Neuronal stem cell (in vitro differentiated cells): ENCODE results near the gene POLR1G.

Experiments used
- DNase-seq: peaks from one replicate; pipeline ENCODE4 v3.0.0-alpha.2; 2013; ENCODE audit warnings: low spot score
- H2AFZ ChIP-seq: one replicate; pipeline ENCODE4 v1.6.1; 2013; ENCODE audit warnings: mild to moderate bottlenecking, low read length, inconsistent platforms
- H2AK5ac ChIP-seq: 2 replicates; pipeline ENCODE4 v1.6.1; 2013; ENCODE audit warnings: low read depth, mild to moderate bottlenecking, inconsistent platforms, low read length, moderate library complexity, mixed read lengths
- H2BK120ac ChIP-seq: 2 replicates; pipeline ENCODE4 v1.6.1; 2013; ENCODE audit warnings: low read depth, mild to moderate bottlenecking, inconsistent platforms, low read length, moderate library complexity, mixed read lengths
- H2BK12ac ChIP-seq: one replicate; pipeline ENCODE4 v1.6.1; 2013; ENCODE audit warnings: low read length, inconsistent platforms
- H2BK15ac ChIP-seq: 2 replicates; pipeline ENCODE4 v1.6.1; 2013; ENCODE audit warnings: mild to moderate bottlenecking, low read length, inconsistent platforms, mixed read lengths
- H2BK5ac ChIP-seq: one replicate; pipeline ENCODE4 v1.6.1; 2013; ENCODE audit warnings: inconsistent platforms, mild to moderate bottlenecking, low read length, moderate library complexity
- H3K14ac ChIP-seq: one replicate; pipeline ENCODE4 v1.6.1; 2013; ENCODE audit warnings: low read length, inconsistent platforms
- H3K18ac ChIP-seq: 2 replicates; pipeline ENCODE4 v1.6.1; 2013; ENCODE audit warnings: low read length, inconsistent platforms
- H3K23ac ChIP-seq: 2 replicates; pipeline ENCODE4 v1.6.1; 2013; ENCODE audit warnings: low read depth, mild to moderate bottlenecking, mixed read lengths, low read length, inconsistent platforms; ENCODE audit not compliant: poor library complexity
- H3K27ac ChIP-seq: replicated peaks from 3 replicates; pipeline ENCODE4 v1.5.1; 2013; ENCODE audit warnings: low read length, inconsistent platforms
- H3K27me3 ChIP-seq, 3 experiments: 2 replicates each; pipeline ENCODE4 v1.6.1; 2013; ENCODE audit warnings: low read length in 3 of 3, mild to moderate bottlenecking in 2 of 3, inconsistent platforms in 1 of 3, low read depth in 1 of 3, mixed read lengths in 1 of 3, moderate library complexity in 1 of 3; ENCODE audit not compliant: control insufficient read depth in 3 of 3, insufficient read depth in 3 of 3
- H3K36me3 ChIP-seq, 2 donors: replicated peaks in 1 of 2; 2 replicates each; pipeline ENCODE4 v1.6.1; 2013; ENCODE audit warnings: low read length in 2 of 2; ENCODE audit not compliant: control insufficient read depth in 2 of 2, insufficient read depth in 2 of 2
- H3K4ac ChIP-seq: 2 replicates; pipeline ENCODE4 v1.6.1; 2013; ENCODE audit warnings: inconsistent platforms, mild to moderate bottlenecking, low read length, moderate library complexity
- H3K4me1 ChIP-seq, 2 donors: 1 replicate in 1 of 2; 2 replicates in 1 of 2; pipeline ENCODE4 v1.6.1; 2013; ENCODE audit warnings: low read length in 2 of 2, low read depth in 1 of 2; ENCODE audit not compliant: control insufficient read depth in 2 of 2, insufficient read depth in 1 of 2
- H3K4me2 ChIP-seq: one replicate; pipeline ENCODE4 v1.6.1; 2013; ENCODE audit warnings: mild to moderate bottlenecking, low read length, inconsistent platforms; ENCODE audit not compliant: insufficient read depth, poor library complexity, severe bottlenecking
- H3K4me3 ChIP-seq, 2 donors: 2 replicates each; pipeline ENCODE4 v1.5.1; 2013; ENCODE audit warnings: low read length in 2 of 2, mild to moderate bottlenecking in 2 of 2, inconsistent platforms in 1 of 2, moderate library complexity in 1 of 2
- H3K79me1 ChIP-seq: one replicate; pipeline ENCODE4 v1.6.1; 2013; ENCODE audit warnings: low read depth, mild to moderate bottlenecking, inconsistent platforms, low read length, moderate library complexity
- H3K9ac ChIP-seq: one replicate; pipeline ENCODE4 v1.6.1; 2013; ENCODE audit warnings: mild to moderate bottlenecking, low read depth, low read length, inconsistent platforms; ENCODE audit not compliant: poor library complexity
- H3K9me3 ChIP-seq, 2 donors: replicated peaks in 1 of 2; 2 replicates each; pipeline versions ENCODE3 to v1.6.1; 2013; ENCODE audit warnings: low read length in 2 of 2, mild to moderate bottlenecking in 2 of 2, inconsistent platforms in 1 of 2, low read depth in 1 of 2, mixed read lengths in 1 of 2, moderate library complexity in 1 of 2; ENCODE audit not compliant: control insufficient read depth in 2 of 2, insufficient read depth in 1 of 2
- H4K8ac ChIP-seq: one replicate; pipeline ENCODE4 v1.6.1; 2013; ENCODE audit warnings: low read depth, mild to moderate bottlenecking, inconsistent platforms, low read length, moderate library complexity
- H4K91ac ChIP-seq: one replicate; pipeline ENCODE4 v1.6.1; 2013; ENCODE audit warnings: low read length, low read depth, mild to moderate bottlenecking, inconsistent platforms; ENCODE audit not compliant: poor library complexity
- WGBS, 2 donors: extraction: QIAGEN DNeasy Blood & Tissue Kit; methylation state at CpG; one replicate each; pipeline ENCODE4 v1.1.7; 2013; ENCODE audit warnings: missing lambda C conversion rate in 2 of 2, mixed read lengths in 1 of 2; ENCODE audit not compliant: insufficient read length in 2 of 2, insufficient replicate concordance in 1 of 2; ENCODE audit errors: extremely low coverage in 2 of 2; 5-methylcytosine and 5-hydroxymethylcytosine counted together

POLR1G gene

DNA sequence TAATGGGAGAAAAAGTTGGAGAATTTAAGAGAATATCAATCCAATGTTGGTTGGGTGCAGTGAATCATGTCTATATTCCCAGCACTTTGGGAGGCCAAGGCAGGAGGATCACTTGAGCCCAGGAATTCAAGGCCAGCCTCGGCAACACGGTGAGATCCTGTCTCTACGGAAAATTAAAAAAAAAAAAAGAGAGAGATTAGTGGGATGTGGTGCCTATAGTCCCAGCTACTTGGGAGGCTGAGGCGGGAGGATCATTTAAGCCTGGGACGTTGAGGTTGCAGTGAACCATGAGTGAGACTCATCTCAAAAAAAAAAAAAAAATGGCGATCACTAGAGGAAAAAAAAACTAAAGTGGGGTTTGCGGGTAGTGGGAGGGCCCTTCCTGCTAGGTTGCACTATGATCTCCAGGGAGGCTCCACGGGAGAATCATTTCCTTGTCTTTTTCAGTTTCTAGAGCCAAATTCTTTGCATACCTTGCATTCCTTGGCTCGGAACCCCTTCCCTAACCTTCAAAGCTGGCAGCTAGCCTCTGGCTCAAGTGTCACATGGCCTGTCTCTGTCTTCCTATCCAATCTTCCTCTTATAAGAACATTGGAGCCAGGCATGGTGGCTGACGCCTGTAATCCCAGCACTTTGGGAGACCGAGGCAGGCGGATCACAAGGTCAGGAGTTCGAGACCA lies 30.3 kb upstream of the POLR1G start:
- Histone ChIP-seq H3K36me3 (no peaks in the 10 kb centered on the region), H3K4me2 (no peak overlapping the region), H3K9me3 (no peaks in the 10 kb centered on the region), H2AFZ (peak overlapping the region; percentile 47), H3K27ac (peak overlapping the region; percentile 85), H3K79me1 (no peaks in the 10 kb centered on the region), H3K14ac (no peak overlapping the region), H3K27me3 (no peaks in the 10 kb centered on the region), H3K9ac (no peak overlapping the region), H3K23ac (no peak overlapping the region), H2AK5ac (no peak overlapping the region), H4K8ac (no peak overlapping the region), H2BK5ac (no peak overlapping the region), H2BK12ac (no peak overlapping the region), H2BK120ac (no peak overlapping the region), H3K4me3 (no peak overlapping the region), H4K91ac (no peak overlapping the region), H3K4ac (no peak overlapping the region), H2BK15ac (no peak overlapping the region), H3K4me1 (peaks cover 4 to 9% of the 10 kb centered on the region in 2 donors), H3K18ac (no peak overlapping the region)
- no CpG with 5 or more reads among the region's 13 CpGs for whole genome bisulfite sequencing, 2 donors
- peak; percentile 75 for DNase-seq

DNA sequence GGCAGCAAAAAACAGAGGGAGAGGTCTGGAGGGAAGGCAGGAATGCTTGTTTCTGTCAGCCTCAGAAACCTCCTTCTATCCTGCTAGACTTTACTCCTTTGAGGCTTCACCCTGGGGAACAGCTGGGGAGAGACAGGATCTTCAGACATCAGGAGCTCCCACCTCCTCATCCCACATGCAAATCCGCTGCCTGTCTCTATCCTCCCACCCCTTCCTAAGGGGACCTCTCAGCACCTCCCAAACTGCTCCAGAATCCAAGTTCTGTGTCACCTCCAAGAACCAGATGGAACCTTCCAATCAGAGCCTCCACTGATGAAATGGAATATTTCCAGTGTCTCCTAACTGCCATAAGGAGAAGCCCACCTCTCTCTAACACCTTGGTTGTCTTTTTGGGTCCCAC lies 26.3 kb upstream of the POLR1G start:
- Histone ChIP-seq H3K36me3 (no peaks in the 10 kb centered on the region), H3K9ac (no peak overlapping the region), H3K4me1 (no peaks in the 10 kb centered on the region), H2AK5ac (no peak overlapping the region), H3K4ac (no peak overlapping the region), H2BK12ac (no peak overlapping the region), H2BK5ac (no peak overlapping the region), H2BK15ac (no peak overlapping the region), H3K79me1 (no peaks in the 10 kb centered on the region), H3K4me2 (no peak overlapping the region), H2AFZ (no peak overlapping the region), H3K14ac (no peak overlapping the region), H3K23ac (no peak overlapping the region), H3K18ac (no peak overlapping the region), H3K27me3 (peaks cover 0 to 4% (median 2%) of the 10 kb centered on the region in 3 experiments), H3K27ac (no peak overlapping the region), H3K4me3 (no peak overlapping the region), H4K91ac (no peak overlapping the region), H3K9me3 (no peaks in the 10 kb centered on the region), H4K8ac (no peak overlapping the region), H2BK120ac (no peak overlapping the region)
- WGBS, 2 donors: no CpG with 5 or more reads among the region's 1 CpG
- DNase-seq: no peak

DNA sequence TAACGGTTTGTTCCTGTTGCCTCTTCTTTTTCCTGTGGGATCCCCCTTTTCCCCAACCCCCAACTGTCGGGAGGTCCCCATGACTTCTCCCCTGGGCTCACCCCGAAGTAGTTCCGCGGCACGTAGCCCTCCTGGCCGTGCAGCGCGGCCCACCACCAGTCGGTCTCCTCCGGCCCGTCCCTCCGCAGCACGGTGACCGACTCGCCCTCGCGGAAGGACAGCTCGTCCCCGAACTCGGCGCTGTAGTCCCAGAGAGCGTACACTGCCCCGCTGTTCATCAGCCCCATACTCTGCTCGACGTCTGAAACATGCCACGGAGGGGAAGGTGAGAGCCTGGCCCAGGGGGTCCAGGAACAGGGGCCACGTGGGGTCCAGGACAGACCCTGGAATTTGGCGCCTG lies 24.0 kb upstream of the POLR1G start:
- Histone ChIP-seq H2BK5ac (no peak overlapping the region), H3K9me3 (no peaks in the 10 kb centered on the region), H3K9ac (no peak overlapping the region), H3K79me1 (no peaks in the 10 kb centered on the region), H3K4me3 (no peak overlapping the region), H3K27ac (no peak overlapping the region), H3K4me2 (no peak overlapping the region), H2BK12ac (peak overlapping the region; percentile 73), H3K27me3 (peaks cover 0 to 21% (median 11%) of the 10 kb centered on the region in 3 experiments), H3K23ac (no peak overlapping the region), H3K18ac (peak overlapping the region; percentile 85), H2BK120ac (no peak overlapping the region), H3K4ac (peak overlapping the region; percentile 66), H4K91ac (no peak overlapping the region), H3K4me1 (peaks cover 4 to 5% of the 10 kb centered on the region in 2 donors), H3K14ac (peak overlapping the region; percentile 82), H2AK5ac (peak overlapping the region; percentile 84), H3K36me3 (no peaks in the 10 kb centered on the region), H2AFZ (no peak overlapping the region), H4K8ac (no peak overlapping the region), H2BK15ac (peak overlapping the region; percentile 85)
- WGBS, 2 donors: no CpG with 5 or more reads among the region's 29 CpGs
- no peak for DNase-seq

DNA sequence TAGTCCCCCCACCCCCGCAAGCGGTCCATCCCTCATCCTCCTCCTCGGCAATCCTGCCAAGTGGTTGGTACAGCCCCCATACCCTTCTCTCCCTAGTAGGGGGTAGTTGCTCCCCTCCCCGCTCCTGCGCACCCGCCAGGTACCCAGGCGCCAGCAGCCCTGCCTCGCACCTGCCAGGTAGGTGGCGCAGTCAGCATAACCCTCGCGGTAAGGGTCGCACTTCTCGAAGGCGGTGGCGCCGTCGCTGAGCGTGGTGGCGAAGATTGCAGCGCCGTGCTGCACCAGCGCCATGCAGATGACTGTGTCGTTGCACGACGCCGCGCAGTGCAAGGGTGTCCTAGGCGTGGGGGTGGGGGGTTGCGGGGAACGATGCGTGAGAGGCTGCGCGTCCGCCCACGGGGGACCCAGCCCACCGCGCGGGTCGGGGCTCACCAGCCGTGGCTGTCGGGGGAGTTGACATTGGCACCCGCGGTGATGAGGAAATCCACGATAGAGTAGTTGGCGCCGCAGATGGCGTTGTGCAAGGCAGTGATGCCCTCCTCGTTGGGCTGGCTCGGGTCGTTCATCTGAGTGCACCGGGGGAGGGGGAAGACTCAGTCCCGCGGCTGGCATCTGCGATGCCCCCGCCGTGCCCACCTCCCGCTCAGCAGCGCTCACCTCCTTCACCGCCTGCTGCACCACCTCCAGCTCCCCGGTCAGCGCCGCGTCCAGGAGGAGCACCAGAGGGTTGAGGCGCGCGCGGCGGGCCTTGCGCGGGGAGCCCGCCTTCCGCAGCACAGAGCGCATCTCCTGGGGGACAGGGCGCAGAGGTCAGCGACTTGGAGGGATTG lies 20.8 kb upstream of the POLR1G start:
- H3K4me1 ChIP-seq: peaks cover 4 to 5% of the 10 kb centered on the region in 2 donors
- WGBS, 2 donors: no CpG with 5 or more reads among the region's 75 CpGs
- H3K4me2 ChIP-seq: peak overlapping the region; percentile 33
- peak overlapping the region; percentile 94 for H2AK5ac ChIP-seq
- H3K36me3 ChIP-seq: peaks cover 0 to 2% of the 10 kb centered on the region in 2 donors
- H4K8ac ChIP-seq: no peak overlapping the region
- peaks cover 0 to 21% (median 11%) of the 10 kb centered on the region in 3 experiments for H3K27me3 ChIP-seq
- H2AFZ ChIP-seq: peak overlapping the region; percentile 65
- peaks cover 0 to 1% of the 10 kb centered on the region in 2 donors for H3K9me3 ChIP-seq
- H4K91ac ChIP-seq: no peak overlapping the region
- peak overlapping the region; percentile 89 for H3K23ac ChIP-seq
- H2BK5ac ChIP-seq: no peak overlapping the region
- peak overlapping the region; percentile 89 for H2BK15ac ChIP-seq
- peak overlapping the region; percentile 77 for H3K9ac ChIP-seq
- H3K79me1 ChIP-seq: no peaks in the 10 kb centered on the region
- no peak overlapping the region for H3K27ac ChIP-seq
- H3K4me3 ChIP-seq: peak overlapping the region in 1 of 2 donors; percentile 2
- H3K14ac ChIP-seq: peak overlapping the region; percentile 71
- peak overlapping the region; percentile 23 for H3K4ac ChIP-seq
- peak overlapping the region; percentile 58 for H2BK12ac ChIP-seq
- peak overlapping the region; percentile 91 for H3K18ac ChIP-seq
- DNase-seq: no peak
- no peak overlapping the region for H2BK120ac ChIP-seq
